H1 (cell line): Measurements from ENCODE around the gene FAM177A1. TPM values are rescaled to one million over a fixed set of nuclear protein-coding genes. Genes with fewer than 3 reads are reported as not detected.

Experiments used
- ASH2L ChIP-seq: fragments of 200-600, 300-600 bp; sonication (generic); IDR thresholded peaks from one replicate; pipeline ENCODE4 v1.7.1; 2017; ENCODE audit warnings: low read length
- EGR1 ChIP-seq: IDR thresholded peaks from 2 replicates; pipeline ENCODE4 v1.6.1; 2011; ENCODE audit warnings: low read depth, low read length, borderline replicate concordance
- POLR2A ChIP-seq, 2 experiments: IDR thresholded peaks; 1 replicate in 1 of 2; 2 replicates in 1 of 2; pipeline ENCODE4 v1.6.1; 2011; ENCODE audit warnings: low read depth in 2 of 2, low read length in 2 of 2, mild to moderate bottlenecking in 2 of 2; ENCODE audit errors: control extremely low read depth in 1 of 2
- polyA plus RNA-seq, 7 experiments: library from polyadenylated mRNA; depleted of rRNA in 3 of 7; stranded (reverse) in 5 of 7; unstranded in 2 of 7; fragments of >200 nt in 5 of 7; fragments of 200-250 nt in 2 of 7; gene quantifications; 1 replicate in 5 of 7; 2 replicates in 1 of 7; 4 replicates in 1 of 7; pipeline versions ENCODE4 v1.2.1 to v1.2.3, GENCODE V29; 2011 to 2013; ENCODE audit warnings: missing spikeins in 2 of 7, mixed read lengths in 2 of 7
- total RNA-seq: library from RNA; stranded (reverse); fragmentation: NEBNext Ultra II Directional; extraction: Animal tissue kit (Norgen Biotek cat#: 25700); gene quantifications from 2 replicates; pipeline ENCODE4 v1.2.1, GENCODE V29; 2021
- TF ChIP-seq, protein P1 (sequence below): fragments of 300-600 bp; sonication (generic); IDR thresholded peaks from 2 replicates; pipeline ENCODE4 v1.7.1; 2012; ENCODE audit warnings: low read length, moderate library complexity, mild to moderate bottlenecking, inconsistent platforms; ENCODE audit not compliant: insufficient replicate concordance

Gene FAM177A1
- total and polyA plus RNA-seq, 2 of the 8 experiments (the other 6 are each of a cell fraction or from before 2014, with no cell fraction given): 11.3 to 34.0 TPM

DNA sequence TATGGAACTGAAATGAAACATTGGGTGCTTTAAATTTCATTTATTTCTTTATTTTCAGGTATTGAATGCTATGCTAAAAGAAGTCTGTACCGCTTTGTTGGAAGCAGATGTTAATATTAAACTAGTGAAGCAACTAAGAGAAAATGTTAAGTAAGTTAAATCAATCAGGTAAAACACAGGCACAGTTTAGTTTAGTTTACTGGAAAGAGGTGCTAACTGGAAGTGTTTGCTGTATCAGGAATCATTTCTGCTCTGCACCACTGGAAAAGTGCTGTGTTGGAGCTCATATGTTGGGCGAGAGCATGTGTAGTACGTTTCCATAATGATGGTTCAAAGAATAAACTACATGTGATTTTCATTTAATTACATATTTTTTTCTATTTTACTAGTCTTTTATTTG lies 46.6 kb upstream of the FAM177A1 start (continued):
- TF ChIP-seq, protein P1, sequence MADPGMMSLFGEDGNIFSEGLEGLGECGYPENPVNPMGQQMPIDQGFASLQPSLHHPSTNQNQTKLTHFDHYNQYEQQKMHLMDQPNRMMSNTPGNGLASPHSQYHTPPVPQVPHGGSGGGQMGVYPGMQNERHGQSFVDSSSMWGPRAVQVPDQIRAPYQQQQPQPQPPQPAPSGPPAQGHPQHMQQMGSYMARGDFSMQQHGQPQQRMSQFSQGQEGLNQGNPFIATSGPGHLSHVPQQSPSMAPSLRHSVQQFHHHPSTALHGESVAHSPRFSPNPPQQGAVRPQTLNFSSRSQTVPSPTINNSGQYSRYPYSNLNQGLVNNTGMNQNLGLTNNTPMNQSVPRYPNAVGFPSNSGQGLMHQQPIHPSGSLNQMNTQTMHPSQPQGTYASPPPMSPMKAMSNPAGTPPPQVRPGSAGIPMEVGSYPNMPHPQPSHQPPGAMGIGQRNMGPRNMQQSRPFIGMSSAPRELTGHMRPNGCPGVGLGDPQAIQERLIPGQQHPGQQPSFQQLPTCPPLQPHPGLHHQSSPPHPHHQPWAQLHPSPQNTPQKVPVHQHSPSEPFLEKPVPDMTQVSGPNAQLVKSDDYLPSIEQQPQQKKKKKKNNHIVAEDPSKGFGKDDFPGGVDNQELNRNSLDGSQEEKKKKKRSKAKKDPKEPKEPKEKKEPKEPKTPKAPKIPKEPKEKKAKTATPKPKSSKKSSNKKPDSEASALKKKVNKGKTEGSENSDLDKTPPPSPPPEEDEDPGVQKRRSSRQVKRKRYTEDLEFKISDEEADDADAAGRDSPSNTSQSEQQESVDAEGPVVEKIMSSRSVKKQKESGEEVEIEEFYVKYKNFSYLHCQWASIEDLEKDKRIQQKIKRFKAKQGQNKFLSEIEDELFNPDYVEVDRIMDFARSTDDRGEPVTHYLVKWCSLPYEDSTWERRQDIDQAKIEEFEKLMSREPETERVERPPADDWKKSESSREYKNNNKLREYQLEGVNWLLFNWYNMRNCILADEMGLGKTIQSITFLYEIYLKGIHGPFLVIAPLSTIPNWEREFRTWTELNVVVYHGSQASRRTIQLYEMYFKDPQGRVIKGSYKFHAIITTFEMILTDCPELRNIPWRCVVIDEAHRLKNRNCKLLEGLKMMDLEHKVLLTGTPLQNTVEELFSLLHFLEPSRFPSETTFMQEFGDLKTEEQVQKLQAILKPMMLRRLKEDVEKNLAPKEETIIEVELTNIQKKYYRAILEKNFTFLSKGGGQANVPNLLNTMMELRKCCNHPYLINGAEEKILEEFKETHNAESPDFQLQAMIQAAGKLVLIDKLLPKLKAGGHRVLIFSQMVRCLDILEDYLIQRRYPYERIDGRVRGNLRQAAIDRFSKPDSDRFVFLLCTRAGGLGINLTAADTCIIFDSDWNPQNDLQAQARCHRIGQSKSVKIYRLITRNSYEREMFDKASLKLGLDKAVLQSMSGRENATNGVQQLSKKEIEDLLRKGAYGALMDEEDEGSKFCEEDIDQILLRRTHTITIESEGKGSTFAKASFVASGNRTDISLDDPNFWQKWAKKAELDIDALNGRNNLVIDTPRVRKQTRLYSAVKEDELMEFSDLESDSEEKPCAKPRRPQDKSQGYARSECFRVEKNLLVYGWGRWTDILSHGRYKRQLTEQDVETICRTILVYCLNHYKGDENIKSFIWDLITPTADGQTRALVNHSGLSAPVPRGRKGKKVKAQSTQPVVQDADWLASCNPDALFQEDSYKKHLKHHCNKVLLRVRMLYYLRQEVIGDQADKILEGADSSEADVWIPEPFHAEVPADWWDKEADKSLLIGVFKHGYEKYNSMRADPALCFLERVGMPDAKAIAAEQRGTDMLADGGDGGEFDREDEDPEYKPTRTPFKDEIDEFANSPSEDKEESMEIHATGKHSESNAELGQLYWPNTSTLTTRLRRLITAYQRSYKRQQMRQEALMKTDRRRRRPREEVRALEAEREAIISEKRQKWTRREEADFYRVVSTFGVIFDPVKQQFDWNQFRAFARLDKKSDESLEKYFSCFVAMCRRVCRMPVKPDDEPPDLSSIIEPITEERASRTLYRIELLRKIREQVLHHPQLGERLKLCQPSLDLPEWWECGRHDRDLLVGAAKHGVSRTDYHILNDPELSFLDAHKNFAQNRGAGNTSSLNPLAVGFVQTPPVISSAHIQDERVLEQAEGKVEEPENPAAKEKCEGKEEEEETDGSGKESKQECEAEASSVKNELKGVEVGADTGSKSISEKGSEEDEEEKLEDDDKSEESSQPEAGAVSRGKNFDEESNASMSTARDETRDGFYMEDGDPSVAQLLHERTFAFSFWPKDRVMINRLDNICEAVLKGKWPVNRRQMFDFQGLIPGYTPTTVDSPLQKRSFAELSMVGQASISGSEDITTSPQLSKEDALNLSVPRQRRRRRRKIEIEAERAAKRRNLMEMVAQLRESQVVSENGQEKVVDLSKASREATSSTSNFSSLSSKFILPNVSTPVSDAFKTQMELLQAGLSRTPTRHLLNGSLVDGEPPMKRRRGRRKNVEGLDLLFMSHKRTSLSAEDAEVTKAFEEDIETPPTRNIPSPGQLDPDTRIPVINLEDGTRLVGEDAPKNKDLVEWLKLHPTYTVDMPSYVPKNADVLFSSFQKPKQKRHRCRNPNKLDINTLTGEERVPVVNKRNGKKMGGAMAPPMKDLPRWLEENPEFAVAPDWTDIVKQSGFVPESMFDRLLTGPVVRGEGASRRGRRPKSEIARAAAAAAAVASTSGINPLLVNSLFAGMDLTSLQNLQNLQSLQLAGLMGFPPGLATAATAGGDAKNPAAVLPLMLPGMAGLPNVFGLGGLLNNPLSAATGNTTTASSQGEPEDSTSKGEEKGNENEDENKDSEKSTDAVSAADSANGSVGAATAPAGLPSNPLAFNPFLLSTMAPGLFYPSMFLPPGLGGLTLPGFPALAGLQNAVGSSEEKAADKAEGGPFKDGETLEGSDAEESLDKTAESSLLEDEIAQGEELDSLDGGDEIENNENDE: no peak
- TF ChIP-seq EGR1 (no peak), ASH2L (no peak), POLR2A (IDR thresholded peaks at IDR 0.05; ENCODE audit: control extremely low read depth in 1 of 2, low read depth in 2 of 2, low read length in 2 of 2) (no peak)
